GM21381 (cell line): ENCODE data around the gene TCF12.
A peak's percentile ranks its signal among the peaks of the same experiment; 100 is the strongest.
"Not testable (repeated sequence)": the region's sequence is repeated elsewhere in the genome, so short reads cannot be mapped to it uniquely, and the experiment has no call there.

Experiments
- ATAC-seq: cut with Tn5 transposase; IDR thresholded peaks from one replicate; pipeline ENCODE4 v1.9.1; 2021; ENCODE audit warnings: mild to moderate bottlenecking, moderate library complexity; ENCODE audit not compliant: unreplicated experiment

Gene TCF12

GRCh38 chr15:56915888-56916287, 2.6 kb upstream of the TCF12 start:
- no peak for ATAC-seq

GRCh38 chr15:56916825-56917477, 1.5 kb upstream of the TCF12 start:
- no peak for ATAC-seq

GRCh38 chr15:56917652-56918045, 795 bp upstream of the TCF12 start:
- ATAC-seq, result no peak

- peak; percentile 23 for ATAC-seq
These were observed 676 bp downstream of the TCF12 start for GRCh38 chr15:56919031-56919608.

- ATAC-seq, result no peak
These were observed 1.3 kb downstream of the TCF12 start for GRCh38 chr15:56919609-56920366.

GRCh38 chr15:56920367-56920627, 1.9 kb downstream of the TCF12 start:
- no peak for ATAC-seq

GRCh38 chr15:56923174-56923591, 4.7 kb downstream of the TCF12 start:
- no peak for ATAC-seq

- no peak for ATAC-seq
These were observed 9.4 kb downstream of the TCF12 start for GRCh38 chr15:56927816-56928215.

GRCh38 chr15:56929399-56929798, 11.0 kb downstream of the TCF12 start:
- no peak for ATAC-seq

GRCh38 chr15:56929933-56930332, 11.5 kb downstream of the TCF12 start:
- no peak for ATAC-seq

- no peak for ATAC-seq
These were observed 12.3 kb downstream of the TCF12 start for GRCh38 chr15:56930669-56931313.

GRCh38 chr15:56931639-56932508, 13.4 kb downstream of the TCF12 start:
- no peak for ATAC-seq

- ATAC-seq, result not testable (repeated sequence)
These were observed 14.0 kb downstream of the TCF12 start for GRCh38 chr15:56932509-56932868.

GRCh38 chr15:56933410-56933809, 15.0 kb downstream of the TCF12 start:
- ATAC-seq, result no peak

GRCh38 chr15:56933811-56934210, 15.4 kb downstream of the TCF12 start:
- ATAC-seq, result no peak

- no peak for ATAC-seq
These were observed 15.8 kb downstream of the TCF12 start for GRCh38 chr15:56934269-56934668.

- ATAC-seq, result no peak
These were observed 18.5 kb downstream of the TCF12 start for GRCh38 chr15:56936929-56937328.

- ATAC-seq, result no peak
These were observed 20.8 kb downstream of the TCF12 start for GRCh38 chr15:56939257-56939656.

- ATAC-seq, result no peak
These were observed 21.9 kb downstream of the TCF12 start for GRCh38 chr15:56940388-56940787.

- ATAC-seq, result no peak
These were observed 23.7 kb downstream of the TCF12 start for GRCh38 chr15:56942118-56942517.

GRCh38 chr15:56943403-56943802, 25.0 kb downstream of the TCF12 start:
- ATAC-seq, result no peak
